ENCODE measurements around the gene TBC1D16. TPM values are rescaled to one million over a fixed set of nuclear protein-coding genes. Genes with fewer than 3 reads are reported as not detected.
"Not testable (repeated sequence)": the region's sequence is repeated elsewhere in the genome, so short reads cannot be mapped to it uniquely, and the experiment has no call there.

Gene TBC1D16
- polyA plus RNA-seq, 1 experiment: 9.0 TPM

GRCh38 chr17:79897243-79898063, 138.2 kb downstream of the TBC1D16 start:
- no peak for TF ChIP-seq CTCF (IDR thresholded peaks at IDR 0.05; ENCODE audit: insufficient read depth, low read depth, low read length)
- POLR2A ChIA-PET: no interaction called here
- H3K27me3 ChIP-seq (ENCODE audit: control insufficient read depth, insufficient read depth, low read length): peaks cover 10% of the 10 kb centered on the region
- DNase-seq (ENCODE audit: low read depth): no peak
- H3K36me3 ChIP-seq (ENCODE audit: control insufficient read depth, insufficient read depth, low read length): no peaks in the 10 kb centered on the region
- no peak overlapping the region for H3K4me3 ChIP-seq (ENCODE audit: low read depth, low read length)
- CTCF ChIA-PET: no interaction called here

GRCh38 chr17:79893457-79893856, 142.2 kb downstream of the TBC1D16 start:
- H3K4me3 ChIP-seq (ENCODE audit: low read depth, low read length); POLR2A ChIA-PET; DNase-seq (ENCODE audit: low read depth); H3K27me3 ChIP-seq (ENCODE audit: control insufficient read depth, insufficient read depth, low read length); H3K36me3 ChIP-seq (ENCODE audit: control insufficient read depth, insufficient read depth, low read length); CTCF ChIA-PET: not testable (repeated sequence)

- no peak for DNase-seq (ENCODE audit: low read depth)
- Histone ChIP-seq H3K36me3 (ENCODE audit: control insufficient read depth, insufficient read depth, low read length) (no peaks in the 10 kb centered on the region), H3K27me3 (ENCODE audit: control insufficient read depth, insufficient read depth, low read length) (peaks cover 9% of the 10 kb centered on the region), H3K4me3 (ENCODE audit: low read depth, low read length) (no peak overlapping the region)
- POLR2A ChIA-PET: no interaction called here
- no peak for TF ChIP-seq CTCF (IDR thresholded peaks at IDR 0.05; ENCODE audit: insufficient read depth, low read depth, low read length)
- CTCF ChIA-PET: no interaction called here
Observed at GRCh38 chr17:79892457-79893241, 143.0 kb downstream of the TBC1D16 start.

- no peaks in the 10 kb centered on the region for H3K36me3 ChIP-seq (ENCODE audit: control insufficient read depth, insufficient read depth, low read length)
- POLR2A ChIA-PET: no interaction called here
- no peak for TF ChIP-seq CTCF (IDR thresholded peaks at IDR 0.05; ENCODE audit: insufficient read depth, low read depth, low read length)
- DNase-seq (ENCODE audit: low read depth): no peak
- CTCF ChIA-PET: interaction anchor here (1.6 kb wide), 1 partner anchor 19 kb away, joined by 3 read pairs; no protein-coding TSS in a partner anchor
- H3K4me3 ChIP-seq (ENCODE audit: low read depth, low read length): no peak overlapping the region
- H3K27me3 ChIP-seq (ENCODE audit: control insufficient read depth, insufficient read depth, low read length): peaks cover 8% of the 10 kb centered on the region
Observed at GRCh38 chr17:79891113-79891730, 144.4 kb downstream of the TBC1D16 start.

GRCh38 chr17:79890706-79891105, 145.0 kb downstream of the TBC1D16 start:
- CTCF ChIA-PET: interaction anchor here (1.6 kb wide), 1 partner anchor 19 kb away, joined by 3 read pairs; no protein-coding TSS in a partner anchor

More at GRCh38 chr17:79890706-79891105, 145.0 kb downstream of the TBC1D16 start:
- H3K36me3 ChIP-seq (ENCODE audit: control insufficient read depth, insufficient read depth, low read length): no peaks in the 10 kb centered on the region
- DNase-seq (ENCODE audit: low read depth): no peak
- POLR2A ChIA-PET: no interaction called here
- no peak for TF ChIP-seq CTCF (IDR thresholded peaks at IDR 0.05; ENCODE audit: insufficient read depth, low read depth, low read length)
- H3K4me3 ChIP-seq (ENCODE audit: low read depth, low read length): no peak overlapping the region
- H3K27me3 ChIP-seq (ENCODE audit: control insufficient read depth, insufficient read depth, low read length): peaks cover 8% of the 10 kb centered on the region
